22Rv1 (cell line): ENCODE results near the gene MEX3B.

Source experiments
- CTCF ChIP-seq: fragments of 450-650 bp; IDR thresholded peaks from 2 replicates; pipeline ENCODE4 v1.5.1; 2017; ENCODE audit warnings: mild to moderate bottlenecking
- ZFX ChIP-seq: fragments of 450-650 bp; IDR thresholded peaks from 2 replicates; pipeline ENCODE4 v1.6.1; 2017; ENCODE audit warnings: antibody characterized with exemption, borderline replicate concordance

- TF ChIP-seq CTCF: no peak
- no peak for TF ChIP-seq ZFX
Observed at GRCh38 chr15:82051664-82052063, 5.8 kb upstream of the MEX3B start.
